Astrocyte of the cerebellum (primary cell): ENCODE results near the gene TNK1.

Experiments
- DNase-seq: peaks from one replicate; pipeline ENCODE4 v3.0.0-alpha.2; 2011; ENCODE audit warnings: low read depth
- H3K4me3 ChIP-seq: 2 replicates; pipeline ENCODE4 v1.5.1; 2011; ENCODE audit warnings: mild to moderate bottlenecking, low read depth, low read length, moderate library complexity
- in situ Hi-C: cut with HindIII; loops from 2 replicates; pipeline ENCODE4 v1.10.0; 2017; ENCODE audit warnings: low sequenced_read_pairs
- TF ChIP-seq, protein P1 (sequence below): IDR thresholded peaks from 2 replicates; pipeline ENCODE4 v1.5.1; 2012; ENCODE audit warnings: low read length, low read depth, moderate library complexity, mild to moderate bottlenecking; ENCODE audit errors: missing control alignments

The TNK1 gene

DNA sequence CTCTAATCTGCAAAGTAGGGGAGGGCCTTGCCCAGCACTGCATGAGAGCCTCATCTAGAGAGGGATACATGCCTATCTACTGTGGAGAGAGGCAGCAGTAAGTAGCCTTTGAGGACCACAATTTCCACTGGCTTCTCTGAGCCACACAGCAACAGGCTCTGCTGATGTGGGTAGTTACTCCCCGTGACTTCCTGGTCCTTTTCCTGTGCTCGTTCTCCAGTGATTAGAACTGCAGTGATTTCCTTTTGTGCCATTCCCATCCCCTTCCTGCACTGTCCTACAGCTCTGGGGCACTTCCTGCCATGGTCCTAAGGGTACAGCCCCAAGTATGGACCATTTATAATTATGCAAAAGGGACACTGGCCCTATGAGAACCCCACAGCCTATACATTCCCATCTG, 10.4 kb downstream of the TNK1 start:
- DNase-seq = no peak
- TF ChIP-seq, protein P1, sequence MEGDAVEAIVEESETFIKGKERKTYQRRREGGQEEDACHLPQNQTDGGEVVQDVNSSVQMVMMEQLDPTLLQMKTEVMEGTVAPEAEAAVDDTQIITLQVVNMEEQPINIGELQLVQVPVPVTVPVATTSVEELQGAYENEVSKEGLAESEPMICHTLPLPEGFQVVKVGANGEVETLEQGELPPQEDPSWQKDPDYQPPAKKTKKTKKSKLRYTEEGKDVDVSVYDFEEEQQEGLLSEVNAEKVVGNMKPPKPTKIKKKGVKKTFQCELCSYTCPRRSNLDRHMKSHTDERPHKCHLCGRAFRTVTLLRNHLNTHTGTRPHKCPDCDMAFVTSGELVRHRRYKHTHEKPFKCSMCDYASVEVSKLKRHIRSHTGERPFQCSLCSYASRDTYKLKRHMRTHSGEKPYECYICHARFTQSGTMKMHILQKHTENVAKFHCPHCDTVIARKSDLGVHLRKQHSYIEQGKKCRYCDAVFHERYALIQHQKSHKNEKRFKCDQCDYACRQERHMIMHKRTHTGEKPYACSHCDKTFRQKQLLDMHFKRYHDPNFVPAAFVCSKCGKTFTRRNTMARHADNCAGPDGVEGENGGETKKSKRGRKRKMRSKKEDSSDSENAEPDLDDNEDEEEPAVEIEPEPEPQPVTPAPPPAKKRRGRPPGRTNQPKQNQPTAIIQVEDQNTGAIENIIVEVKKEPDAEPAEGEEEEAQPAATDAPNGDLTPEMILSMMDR = no peak
- in situ Hi-C loops = no loop called here
- no peak overlapping the region for H3K4me3 ChIP-seq

DNA sequence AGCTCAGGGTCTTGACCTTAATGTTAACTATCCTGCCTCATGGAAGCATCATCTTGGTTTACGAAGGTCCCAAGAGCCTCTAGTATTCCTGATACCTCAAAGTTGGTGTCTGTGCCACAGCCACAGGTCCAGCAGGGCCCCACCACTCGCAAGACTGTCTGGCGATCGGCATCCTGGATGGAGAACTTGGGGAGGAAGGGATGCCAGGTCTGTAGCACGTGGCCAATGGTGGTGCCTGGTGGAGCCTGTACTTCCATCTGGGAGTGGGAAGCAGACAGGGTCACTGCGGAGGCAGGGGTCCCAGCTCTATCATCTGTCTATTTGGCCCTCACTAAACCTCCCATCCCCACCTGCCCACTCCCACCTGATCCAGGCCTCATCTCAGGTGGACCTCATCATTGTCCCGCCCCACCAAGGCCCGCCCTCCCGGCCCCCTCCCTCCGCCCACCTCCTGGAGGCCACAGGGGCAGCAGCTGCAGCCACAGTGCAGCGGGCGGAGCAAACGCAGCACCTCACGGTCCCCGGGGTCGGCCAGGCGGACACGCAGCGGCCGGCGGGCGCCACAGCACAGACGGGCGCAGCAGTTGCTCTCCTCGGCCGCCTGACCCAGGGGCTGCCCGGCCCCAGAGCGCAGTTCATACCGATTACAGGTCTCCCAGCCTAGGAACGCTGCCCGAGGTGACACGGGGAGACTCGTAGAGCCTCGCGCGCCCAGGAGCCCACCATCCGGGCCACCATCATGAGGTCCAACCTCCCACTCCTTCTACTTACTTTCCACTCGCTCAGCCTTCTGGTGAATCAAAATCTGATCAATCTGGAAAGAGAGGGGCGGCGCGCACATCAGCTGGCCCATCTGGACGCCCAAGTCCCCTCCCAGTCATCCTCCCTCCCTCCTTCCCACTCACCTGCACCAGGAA, 12.1 kb downstream of the TNK1 start:
- in situ Hi-C loops = no loop called here
- no peak for DNase-seq
- H3K4me3 ChIP-seq = peak overlapping the region; percentile 70
- TF ChIP-seq, protein P1 = no peak

DNA sequence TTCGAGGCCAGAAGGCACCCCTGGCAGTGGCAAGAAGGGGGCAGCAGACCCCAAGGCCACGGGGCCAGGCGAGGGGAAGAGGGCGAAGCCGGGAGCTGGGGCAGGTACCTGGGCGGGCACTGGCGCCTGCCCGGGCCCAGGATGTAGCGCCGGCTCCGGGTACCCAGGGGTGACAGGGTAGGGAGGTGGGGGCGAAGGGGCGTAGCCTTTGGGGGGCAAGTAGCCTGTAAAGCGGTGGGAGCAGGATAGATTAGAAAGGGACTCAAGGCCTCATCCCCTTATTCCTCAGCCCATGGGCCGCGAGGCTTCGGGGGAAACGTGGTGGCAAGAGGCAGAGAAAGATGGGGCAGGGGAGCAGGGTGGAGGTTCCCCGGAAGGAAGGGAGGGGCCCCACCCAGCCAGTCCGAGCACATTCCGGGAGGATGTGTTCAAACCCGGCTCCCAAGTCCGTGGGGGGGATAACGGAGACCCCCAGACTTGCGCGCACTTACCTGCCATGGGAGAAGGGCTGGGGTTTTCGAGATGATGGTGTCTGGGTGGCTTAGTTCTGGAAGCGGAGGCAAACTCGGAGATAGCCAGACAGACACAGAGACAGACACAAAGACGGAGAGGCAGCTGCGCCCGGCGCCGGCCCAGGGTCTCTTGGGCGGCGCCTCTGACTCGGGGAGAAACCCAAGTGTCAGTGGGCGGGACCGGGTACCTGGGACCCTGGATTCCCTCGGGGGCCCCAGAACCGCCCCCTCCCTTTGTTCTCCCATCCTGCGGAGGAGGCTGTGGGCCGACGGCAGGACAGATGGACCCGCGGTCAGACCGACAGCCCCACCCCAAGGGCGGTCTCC, 12.9 kb downstream of the TNK1 start:
- H3K4me3 ChIP-seq = peak overlapping the region; percentile 70
- in situ Hi-C loops = no loop called here
- TF ChIP-seq, protein P1 = peak; percentile 30
- DNase-seq = no peak

DNA sequence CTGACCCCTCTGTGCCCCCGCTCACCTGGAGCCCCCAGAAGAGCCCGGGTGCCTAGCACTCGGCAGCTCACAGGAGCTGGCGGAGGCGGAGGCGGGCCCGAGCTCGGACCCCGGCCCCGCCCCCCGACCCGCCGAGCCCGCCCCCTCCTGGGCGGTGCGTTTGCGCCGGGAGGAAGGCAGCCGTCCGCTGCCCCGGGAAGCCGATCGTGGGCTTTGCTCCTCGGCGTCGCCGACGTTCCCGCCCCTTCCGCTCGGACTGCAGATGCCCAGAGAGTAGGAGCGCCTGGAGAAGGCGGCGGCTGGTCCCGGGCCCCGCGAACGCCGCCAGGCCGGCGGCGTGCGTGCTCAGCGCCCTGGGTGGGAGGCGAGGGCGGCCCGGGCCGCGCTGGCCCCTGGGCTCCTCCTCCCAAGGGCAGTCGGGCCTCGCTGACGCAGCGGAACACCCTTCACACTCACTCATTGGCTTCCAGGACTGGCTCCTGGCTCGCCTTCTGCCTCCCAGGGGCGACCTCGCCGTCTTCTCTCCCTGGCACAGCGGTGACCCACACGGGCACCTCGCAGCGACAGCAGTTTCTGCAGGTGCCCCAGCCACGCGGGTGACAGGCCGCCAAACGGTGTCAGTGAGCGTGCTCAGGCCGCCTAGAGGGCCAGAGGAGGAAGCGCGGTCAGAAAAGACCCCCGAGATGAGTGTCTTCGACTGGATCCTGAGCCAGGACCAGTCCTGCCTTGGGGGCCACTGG, 13.7 kb downstream of the TNK1 start, which contains the start of gene PLSCR3:
TSS of gene PLSCR3 (minus strand) at position 74 of the 740 bp plus-strand sequence. CDS start 415 bp downstream, outside the sequence.
- peak within 1 kb of the TSS; percentile 70 for H3K4me3 ChIP-seq
- in situ Hi-C loops = no loop called here
- DNase-seq = peak; percentile 48
- TF ChIP-seq, protein P1 = peak; percentile 57

DNA sequence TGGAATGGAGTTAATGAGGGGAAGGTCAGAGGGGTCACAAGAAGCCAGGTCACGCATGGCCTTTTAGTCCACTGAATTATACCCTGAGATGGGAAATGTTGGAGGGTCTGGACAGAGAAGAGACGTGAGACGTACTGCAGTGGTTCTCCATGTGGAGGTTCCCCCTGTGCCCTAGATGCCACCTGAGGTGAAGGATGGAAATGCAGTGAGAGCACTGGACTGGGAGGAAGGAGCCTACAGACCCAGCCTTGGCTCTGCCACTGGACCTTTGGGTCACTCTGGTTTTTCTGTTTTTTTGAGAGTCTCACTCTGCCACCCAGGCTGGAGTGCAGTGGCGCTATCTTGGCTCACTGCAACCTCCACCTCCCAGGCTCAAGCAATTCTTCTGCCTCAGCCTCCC, 15.3 kb downstream of the TNK1 start:
- in situ Hi-C loops = no loop called here
- no peak overlapping the region for H3K4me3 ChIP-seq
- TF ChIP-seq, protein P1 = no peak
- DNase-seq = no peak

DNA sequence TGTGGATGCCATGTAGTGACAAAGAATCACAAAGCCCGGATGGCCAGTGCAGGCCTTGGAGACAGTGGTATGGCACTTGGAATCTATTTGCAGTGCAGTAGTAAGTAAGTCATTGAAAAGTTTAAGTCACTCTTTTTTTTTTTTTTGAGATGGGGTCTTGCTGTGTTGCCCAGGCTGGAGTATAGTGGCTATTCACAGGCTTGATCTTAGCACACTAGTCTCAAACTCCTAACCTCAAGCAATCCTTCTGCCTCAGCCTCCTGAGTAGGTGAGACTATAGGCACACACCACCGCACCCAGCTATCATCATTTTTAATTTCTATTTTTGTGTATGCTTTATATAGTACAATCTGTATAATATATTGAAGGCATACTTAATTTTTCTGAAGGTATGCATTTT, 17.7 kb downstream of the TNK1 start:
- TF ChIP-seq, protein P1 = no peak

More for the DNA sequence above, 17.7 kb downstream of the TNK1 start:
- in situ Hi-C loops = no loop called here
- no peak for DNase-seq
- H3K4me3 ChIP-seq = no peak overlapping the region
